Epithelial cell of proximal tubule (primary cell): Measurements from ENCODE around the gene TNRC6C. TPM values are rescaled to one million over a fixed set of nuclear protein-coding genes. Genes with fewer than 3 reads are reported as not detected.
A peak's percentile ranks its signal among the peaks of the same experiment; 100 is the strongest.

ENCODE experiments used
- DNase-seq: peaks from one replicate; pipeline ENCODE4 v3.0.0-alpha.2; 2011; ENCODE audit warnings: low read depth
- H3K4me3 ChIP-seq: 2 replicates; pipeline ENCODE4 v1.5.1; 2011; ENCODE audit warnings: low read depth, mild to moderate bottlenecking, low read length
- total RNA-seq: library from RNA; depleted of rRNA; stranded (reverse); fragments of >200 nt; gene quantifications from 2 replicates; pipeline ENCODE4 v1.2.3, GENCODE V29; 2015
- TF ChIP-seq, protein P1 (sequence below): conservative IDR thresholded peaks from 2 replicates; pipeline ENCODE4 v1.5.1; 2012; ENCODE audit warnings: low read depth, mild to moderate bottlenecking, low read length

Gene TNRC6C
- total RNA-seq, 1 donor from 2014 or later = 5.3 TPM

DNA sequence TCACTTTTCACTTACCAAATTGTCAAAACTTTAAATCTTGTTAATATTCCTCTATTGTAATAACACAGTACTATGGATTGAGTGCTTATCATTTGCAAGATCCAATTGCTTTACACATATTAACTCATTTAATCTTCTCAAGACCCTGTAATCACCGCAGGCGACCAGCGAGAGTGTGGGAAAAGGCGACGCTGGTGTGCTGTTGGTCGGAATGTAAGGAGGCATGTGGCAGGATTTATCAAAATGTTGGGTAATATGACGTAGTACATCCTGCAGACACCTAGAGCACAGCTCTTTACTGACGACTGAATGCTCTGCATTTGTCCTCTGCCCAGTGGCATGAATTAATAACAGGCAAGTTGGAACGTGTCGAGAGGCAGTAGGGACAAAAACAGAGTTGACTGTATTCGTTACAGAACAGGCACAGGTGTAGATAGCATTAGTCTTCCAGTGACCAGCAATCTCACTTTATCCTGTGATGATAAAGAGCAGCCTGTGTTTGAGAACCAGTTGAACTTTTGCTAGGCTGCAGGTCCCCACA lies 80.3 kb downstream of the TNRC6C start:
- DNase-seq = no peak
- TF ChIP-seq, protein P1, sequence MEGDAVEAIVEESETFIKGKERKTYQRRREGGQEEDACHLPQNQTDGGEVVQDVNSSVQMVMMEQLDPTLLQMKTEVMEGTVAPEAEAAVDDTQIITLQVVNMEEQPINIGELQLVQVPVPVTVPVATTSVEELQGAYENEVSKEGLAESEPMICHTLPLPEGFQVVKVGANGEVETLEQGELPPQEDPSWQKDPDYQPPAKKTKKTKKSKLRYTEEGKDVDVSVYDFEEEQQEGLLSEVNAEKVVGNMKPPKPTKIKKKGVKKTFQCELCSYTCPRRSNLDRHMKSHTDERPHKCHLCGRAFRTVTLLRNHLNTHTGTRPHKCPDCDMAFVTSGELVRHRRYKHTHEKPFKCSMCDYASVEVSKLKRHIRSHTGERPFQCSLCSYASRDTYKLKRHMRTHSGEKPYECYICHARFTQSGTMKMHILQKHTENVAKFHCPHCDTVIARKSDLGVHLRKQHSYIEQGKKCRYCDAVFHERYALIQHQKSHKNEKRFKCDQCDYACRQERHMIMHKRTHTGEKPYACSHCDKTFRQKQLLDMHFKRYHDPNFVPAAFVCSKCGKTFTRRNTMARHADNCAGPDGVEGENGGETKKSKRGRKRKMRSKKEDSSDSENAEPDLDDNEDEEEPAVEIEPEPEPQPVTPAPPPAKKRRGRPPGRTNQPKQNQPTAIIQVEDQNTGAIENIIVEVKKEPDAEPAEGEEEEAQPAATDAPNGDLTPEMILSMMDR = no peak
- H3K4me3 ChIP-seq = no peak overlapping the region

DNA sequence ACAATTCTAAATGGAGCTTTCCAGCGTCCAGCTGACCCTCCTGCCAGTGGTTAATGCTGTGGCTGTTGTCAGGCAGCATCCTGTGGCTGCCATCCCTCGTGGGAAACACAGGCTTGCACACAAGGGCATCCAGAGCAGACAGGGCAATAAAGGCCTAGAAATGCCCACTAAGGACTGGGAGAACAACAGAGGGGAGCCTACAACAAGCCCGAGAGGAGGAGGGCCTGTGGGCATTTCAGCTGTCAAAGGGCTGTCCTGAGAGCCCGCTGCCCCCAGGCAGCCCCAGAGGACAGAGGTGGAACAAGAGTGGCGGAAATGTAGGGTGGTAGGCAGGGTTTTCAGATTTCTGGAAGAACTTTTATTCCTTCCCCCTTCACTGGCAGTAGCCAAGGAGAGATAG lies 81.1 kb downstream of the TNRC6C start:
- DNase-seq = no peak
- TF ChIP-seq, protein P1 = no peak
- no peak overlapping the region for H3K4me3 ChIP-seq

DNA sequence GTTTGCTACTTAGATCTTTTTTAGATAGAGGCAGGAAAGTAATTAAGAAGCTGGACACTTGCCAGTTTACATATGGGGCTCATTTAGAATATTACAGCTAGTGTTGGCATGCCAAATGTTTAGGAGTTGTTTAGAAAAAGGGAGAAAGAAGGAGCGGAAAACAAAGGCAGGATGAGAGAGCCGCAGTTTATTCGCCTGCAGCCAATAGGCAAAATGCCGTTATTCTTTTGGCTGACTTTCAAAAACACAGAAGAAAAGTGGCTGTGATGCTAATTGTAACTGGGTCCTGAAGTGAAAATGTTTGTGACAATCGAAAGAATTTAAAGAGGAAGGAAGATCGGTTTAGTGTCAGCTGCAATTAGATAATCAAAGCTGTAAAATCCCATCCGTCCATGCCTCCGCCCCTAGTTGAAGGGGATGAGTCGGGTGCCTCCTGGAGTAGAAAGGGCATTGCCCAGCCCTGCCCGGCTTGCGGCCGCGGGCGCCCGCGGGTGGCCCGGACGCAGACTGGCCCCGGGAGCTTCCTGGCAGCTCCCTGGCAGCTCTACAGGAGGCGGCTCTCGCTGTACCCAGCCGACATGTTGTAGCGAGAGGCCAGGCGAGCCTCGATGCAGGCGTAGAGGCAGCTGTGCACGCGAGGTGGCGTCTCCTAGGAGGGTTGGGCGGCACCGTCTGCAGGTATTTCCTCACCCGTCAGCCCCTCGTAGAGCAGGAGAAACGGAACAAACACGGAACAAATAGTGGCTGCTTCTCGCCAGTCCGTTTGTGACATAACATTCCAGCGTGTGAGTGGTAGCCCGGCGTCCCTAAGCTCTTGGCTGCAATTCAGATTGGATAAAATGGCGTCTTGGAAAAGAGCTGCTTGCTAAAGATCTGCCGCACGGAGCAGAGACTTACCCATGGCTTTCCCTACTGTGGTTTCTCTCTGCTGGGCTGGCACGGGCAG lies 82.2 kb downstream of the TNRC6C start:
- TF ChIP-seq, protein P1 = no peak
- H3K4me3 ChIP-seq = peak overlapping the region; percentile 43
- no peak for DNase-seq

DNA sequence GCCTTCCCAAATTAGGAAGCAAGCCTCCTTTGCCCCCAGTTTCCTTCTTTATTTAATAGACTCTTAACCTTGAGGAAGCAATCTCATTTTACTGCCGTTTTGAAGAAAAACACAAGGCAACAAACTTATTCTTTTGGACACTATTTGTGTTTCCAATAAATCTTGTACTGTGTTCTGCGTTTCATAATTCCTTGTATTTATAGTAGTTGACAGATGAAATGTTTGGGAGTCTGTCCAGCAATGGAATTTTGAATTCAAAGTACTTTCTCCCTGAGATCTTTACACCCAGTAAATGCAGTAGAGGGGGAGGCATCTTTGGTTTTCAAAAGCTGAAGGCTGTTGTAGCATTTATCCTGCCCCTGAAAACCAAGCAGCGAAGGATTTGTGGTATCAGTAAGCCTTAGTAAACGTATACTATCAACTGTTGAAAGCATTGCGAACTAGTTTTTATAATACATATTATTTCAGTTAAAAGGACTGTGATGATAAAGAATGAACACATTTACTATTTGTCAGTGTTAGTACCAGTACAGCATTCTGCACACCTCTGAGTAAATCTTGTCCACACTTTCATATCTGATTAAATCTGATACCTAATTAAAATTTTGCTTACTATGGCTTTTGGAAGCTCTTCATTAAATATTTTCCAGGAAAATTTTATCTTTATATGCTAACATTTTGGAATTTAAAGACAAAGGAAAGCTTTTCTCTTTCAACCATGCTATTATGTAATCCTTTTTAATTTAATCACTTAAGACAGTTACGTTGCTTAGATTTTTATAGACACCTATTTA lies 83.1 kb downstream of the TNRC6C start:
- DNase-seq = no peak
- TF ChIP-seq, protein P1 = no peak

DNA sequence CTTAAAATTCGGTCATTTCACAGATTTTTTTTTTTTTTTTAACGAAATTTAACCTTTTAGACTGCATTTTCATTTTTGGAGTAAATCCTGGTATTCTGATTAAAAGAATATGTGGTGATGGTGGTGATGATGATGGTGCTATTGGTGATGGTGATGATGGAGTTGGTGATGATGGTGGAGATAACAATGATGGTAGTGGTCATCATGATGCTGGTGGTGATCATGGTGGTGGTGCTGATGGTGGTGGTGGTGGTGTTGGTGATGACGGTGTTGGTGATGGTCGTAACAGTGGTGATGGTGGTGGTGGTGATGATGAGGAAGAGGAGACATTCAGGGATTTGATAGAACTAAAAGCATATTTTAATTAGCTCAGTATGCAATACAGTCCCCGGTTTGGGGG lies 84.0 kb downstream of the TNRC6C start:
- DNase-seq = no peak
- TF ChIP-seq, protein P1 = no peak
- H3K4me3 ChIP-seq = no peak overlapping the region

More for the DNA sequence above, 83.1 kb downstream of the TNRC6C start:
- H3K4me3 ChIP-seq = peak overlapping the region; percentile 43

DNA sequence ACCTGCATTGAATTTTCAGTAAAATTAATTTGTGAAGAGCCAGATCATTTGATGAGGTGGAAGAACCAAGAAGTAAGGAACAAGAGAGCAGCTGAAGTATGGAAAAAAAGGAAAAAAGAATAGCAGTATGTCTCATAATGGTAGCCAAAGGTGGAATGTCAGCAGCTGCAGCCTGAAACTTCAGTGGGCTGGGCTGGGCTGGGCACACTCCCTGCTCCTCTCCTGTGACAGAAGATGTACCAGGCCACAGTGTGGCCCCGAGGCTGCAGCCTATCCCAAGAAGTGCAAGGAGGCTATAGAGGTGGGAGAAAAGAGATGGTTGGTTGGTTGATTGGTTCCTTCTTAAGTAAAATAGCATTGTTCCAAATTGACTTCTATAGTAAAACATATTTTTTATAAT lies 84.5 kb downstream of the TNRC6C start:
- TF ChIP-seq, protein P1 = no peak
- H3K4me3 ChIP-seq = no peak overlapping the region
- no peak for DNase-seq
